HepG2 (cell line): ENCODE results near the gene FAF1. TPM values are rescaled to one million over a fixed set of nuclear protein-coding genes. Genes with fewer than 3 reads are reported as not detected.

Experiments
- ATAC-seq: fragments of 200-7000 bp; cut with Tn5 transposase; 3 replicates; pipeline ENCODE4 v1.9.1; 2020; ENCODE audit warnings: mild to moderate bottlenecking, moderate library complexity
- BruUV-seq: library from RNA; stranded (reverse); fragments of 400-500 nt; replicated peaks from 2 replicates; lab custom pipeline; 2021; lab: Mats Ljungman, UMichigan
- CTCF ChIA-PET: fragments of 300-600 bp; formaldehyde crosslinking; extraction: SDS; loops from one replicate; lab custom pipeline; 2021; ENCODE audit warnings: low total read pairs, inconsistent platforms, low intra/inter-chr PET ratio; lab: Yijun Ruan, JAX
- POLR2A ChIA-PET: fragments of 350-600 bp; sonication (Branson Sonifier 250); formaldehyde crosslinking; loops from one replicate; lab custom pipeline; 2020; ENCODE audit warnings: antibody characterized with exemption, inconsistent platforms; lab: Yijun Ruan, JAX
- DNase-seq: peaks from one replicate; pipeline ENCODE4 v3.0.0-alpha.2; 2015; ENCODE audit warnings: low spot score
- FAIRE-seq: peaks from 3 replicates; lab custom pipeline; 2011; peaks lifted over from hg19 to GRCh38; lab: Jason Lieb, UNC
- H2AFZ ChIP-seq: one replicate; pipeline ENCODE4 v1.6.1; 2011; ENCODE audit warnings: low read length, inconsistent platforms
- H3K27ac ChIP-seq: fragments of 300-600 bp; 3 replicates; pipeline ENCODE4 v1.8.0; 2011; ENCODE audit warnings: mixed run types, mild to moderate bottlenecking, mixed read lengths, low read length, inconsistent platforms; ENCODE audit not compliant: insufficient read depth; ENCODE audit errors: extremely low read length
- H3K27me3 ChIP-seq, 2 experiments: fragments of 200-600 bp in 1 of 2; 2 replicates in 1 of 2; 3 replicates in 1 of 2; pipeline versions ENCODE4 v1.6.0 to v1.8.0; 2011; ENCODE audit warnings: low read length in 2 of 2, mild to moderate bottlenecking in 2 of 2, moderate library complexity in 2 of 2, inconsistent platforms in 1 of 2; ENCODE audit not compliant: insufficient read depth in 2 of 2, control insufficient read depth in 1 of 2
- H3K36me3 ChIP-seq, 2 experiments: fragments of 200-600 bp in 1 of 2; replicated peaks in 1 of 2; 2 replicates in 1 of 2; 3 replicates in 1 of 2; pipeline versions ENCODE4 v1.5.1 to v1.8.0; 2011; ENCODE audit warnings: low read length in 2 of 2, inconsistent platforms in 1 of 2; ENCODE audit not compliant: insufficient read depth in 2 of 2, control insufficient read depth in 1 of 2
- H3K4me1 ChIP-seq: 2 replicates; pipeline ENCODE4 v1.5.1; 2012; ENCODE audit warnings: low read length, inconsistent platforms; ENCODE audit not compliant: insufficient read depth
- H3K4me2 ChIP-seq: 2 replicates; pipeline ENCODE4 v1.6.0; 2011; ENCODE audit warnings: low read depth, low read length, inconsistent platforms
- H3K4me3 ChIP-seq, 3 experiments: fragments of 200-600 bp in 1 of 3; sonication (generic), shearing (Covaris generic) in 1 of 3; replicated peaks in 1 of 3; 2 replicates each; pipeline ENCODE4 v1.5.1; 2011 to 2016; ENCODE audit warnings: low read length in 3 of 3, inconsistent platforms in 2 of 3, low read depth in 2 of 3, mild to moderate bottlenecking in 2 of 3, control low read depth in 1 of 3, mixed read lengths in 1 of 3; ENCODE audit not compliant: insufficient read depth in 1 of 3
- H3K79me2 ChIP-seq: one replicate; pipeline ENCODE4 v1.6.1; 2011; ENCODE audit warnings: low read length, inconsistent platforms; ENCODE audit not compliant: insufficient read depth
- H3K9ac ChIP-seq: 2 replicates; pipeline ENCODE4 v1.6.0; 2011; ENCODE audit warnings: mild to moderate bottlenecking, low read depth, low read length, inconsistent platforms; ENCODE audit not compliant: insufficient read depth
- H3K9me3 ChIP-seq: 2 replicates; pipeline ENCODE4 v1.5.1; 2012; ENCODE audit warnings: mild to moderate bottlenecking, low read length
- H4K20me1 ChIP-seq: 2 replicates; pipeline ENCODE4 v1.6.0; 2011; ENCODE audit warnings: inconsistent platforms, mild to moderate bottlenecking, low read length, moderate library complexity; ENCODE audit not compliant: insufficient read depth
- AKNA ChIP-seq: sonication (generic); formaldehyde crosslinking; IDR thresholded peaks from 2 replicates; pipeline ENCODE4 v1.4.0; 2020; ENCODE audit warnings: missing genetic modification reagents, borderline replicate concordance
- DR1 ChIP-seq: sonication (generic); formaldehyde crosslinking; IDR thresholded peaks from 2 replicates; pipeline ENCODE4 v1.8.0; 2021; ENCODE audit warnings: mild to moderate bottlenecking, missing genetic modification reagents, inconsistent platforms
- GTF2F1 ChIP-seq: fragments of 150-350 bp; IDR thresholded peaks from 2 replicates; pipeline ENCODE4 v1.6.1; 2014; ENCODE audit warnings: low read length
- KDM6A ChIP-seq: IDR thresholded peaks from 2 replicates; pipeline ENCODE4 v1.6.1; 2016; ENCODE audit warnings: low read depth
- RBM22 ChIP-seq: fragments of 200-400 bp; formaldehyde crosslinking; optimal IDR thresholded peaks from 2 replicates; pipeline ENCODE3; 2017; ENCODE audit warnings: mild to moderate bottlenecking, low read length, moderate library complexity
- ZSCAN22 ChIP-seq: sonication (generic); formaldehyde crosslinking; IDR thresholded peaks from 2 replicates; pipeline ENCODE4 v1.4.0; 2020; ENCODE audit warnings: mild to moderate bottlenecking, missing genetic modification reagents
- WGBS: methylation state at CpG from one replicate; pipeline ENCODE4 v1.1.6; 2017; ENCODE audit warnings: low lambda C conversion rate; 5-methylcytosine and 5-hydroxymethylcytosine counted together
- in situ Hi-C: cut with HindIII; loops from 2 replicates; pipeline ENCODE4 v1.10.0; 2017; ENCODE audit warnings: low pct_unique_long_range_greater_than_20kb; ENCODE audit not compliant: extremely low pct_ligation_motif_present
- intact Hi-C: fragments of 100-400 bp; cut with micrococcal nuclease; formaldehyde crosslinking; loops from one replicate; pipeline ENCODE4 v1.10.0; 2022; ENCODE audit not compliant: unreplicated experiment
- polyA plus RNA-seq, 8 experiments: library from polyadenylated mRNA; depleted of rRNA in 3 of 8; stranded (reverse) in 7 of 8; unstranded in 1 of 8; fragments of >200 nt; fragmentation: Illumina TruSeq in 4 of 8; extraction: Trizol in 4 of 8; gene quantifications; 2 replicates each; pipeline versions ENCODE4 v1.2.1 to v1.2.3, GENCODE V29; 2011 to 2016; ENCODE audit warnings: low read depth in 4 of 8, missing spikeins in 1 of 8, mixed read lengths in 1 of 8; ENCODE audit not compliant: insufficient read depth in 1 of 8
- total RNA-seq, 5 experiments: library from RNA; depleted of rRNA; stranded (reverse); fragments of >200 nt; fragmentation: Illumina TruSeq; extraction: Trizol; gene quantifications; 2 replicates each; pipeline ENCODE4 v1.2.3, GENCODE V29; 2016; ENCODE audit warnings: low read depth in 1 of 5

FAF1 gene
- total and polyA plus RNA-seq, 2 of the 13 experiments (the other 11 are each of a cell fraction or from before 2014, with no cell fraction given) = 19.4 to 63.3 TPM

- DNase-seq (no peak), FAIRE-seq (no peak), ATAC-seq (no peak)
- WGBS = 97% methylated on average over 3 of the region's 3 CpGs
- H3K27ac ChIP-seq = no peak overlapping the region
- H3K9me3 ChIP-seq = no peaks in the 10 kb centered on the region
- H3K4me3 ChIP-seq = no peak overlapping the region
- TF ChIP-seq ZSCAN22 (no peak), DR1 (CRISPR knock-in tag) (no peak), RBM22 (no peak), GTF2F1 (no peak), KDM6A (CRISPR knock-in tag) (no peak)
- no peaks in the 10 kb centered on the region for H4K20me1 ChIP-seq
- intact Hi-C loops = no loop called here
- H3K36me3 ChIP-seq = peaks cover 0 to 5% of the 10 kb centered on the region in 2 experiments; a peak in 1 of 5 replicates
- no peak overlapping the region for H3K9ac ChIP-seq
- H3K4me1 ChIP-seq = peaks cover 12% of the 10 kb centered on the region
- no peaks in the 10 kb centered on the region for H3K79me2 ChIP-seq
- H3K4me2 ChIP-seq = no peak overlapping the region
- CTCF ChIA-PET = no interaction called here
- in situ Hi-C loops = no loop called here
- H3K27me3 ChIP-seq = no peaks in the 10 kb centered on the region; a peak in 1 of 5 replicates
- BruUV-seq = no TSS peak
- POLR2A ChIA-PET = no interaction called here
- no peak overlapping the region for H2AFZ ChIP-seq
Measured at GRCh38 chr1:50656931-50657330, 303.1 kb downstream of the FAF1 start.

- in situ Hi-C loops = no loop called here
- peaks cover 0 to 5% of the 10 kb centered on the region in 2 experiments; a peak in 1 of 5 replicates for H3K36me3 ChIP-seq
- H3K9me3 ChIP-seq = no peaks in the 10 kb centered on the region
- no peak overlapping the region for H3K9ac ChIP-seq
- no peak overlapping the region for H2AFZ ChIP-seq
- WGBS = 92% methylated on average over 3 of the region's 3 CpGs
- intact Hi-C loops = no loop called here
- no peaks in the 10 kb centered on the region for H3K79me2 ChIP-seq
- H3K4me2 ChIP-seq = no peak overlapping the region
- no peaks in the 10 kb centered on the region for H4K20me1 ChIP-seq
- H3K27me3 ChIP-seq = no peaks in the 10 kb centered on the region
- no peak for FAIRE-seq
- no peak overlapping the region for H3K4me3 ChIP-seq
- H3K4me1 ChIP-seq = no peaks in the 10 kb centered on the region
- no TSS peak for BruUV-seq
- ChIA-PET CTCF (no interaction called here), POLR2A (no interaction called here)
- H3K27ac ChIP-seq = no peak overlapping the region
- ATAC-seq = no peak
- DNase-seq = no peak
- no peak for TF ChIP-seq AKNA (CRISPR knock-in tag)
Measured at GRCh38 chr1:50651476-50652263, 308.4 kb downstream of the FAF1 start.
